ENCODE measurements around the gene AARS2.

DNA sequence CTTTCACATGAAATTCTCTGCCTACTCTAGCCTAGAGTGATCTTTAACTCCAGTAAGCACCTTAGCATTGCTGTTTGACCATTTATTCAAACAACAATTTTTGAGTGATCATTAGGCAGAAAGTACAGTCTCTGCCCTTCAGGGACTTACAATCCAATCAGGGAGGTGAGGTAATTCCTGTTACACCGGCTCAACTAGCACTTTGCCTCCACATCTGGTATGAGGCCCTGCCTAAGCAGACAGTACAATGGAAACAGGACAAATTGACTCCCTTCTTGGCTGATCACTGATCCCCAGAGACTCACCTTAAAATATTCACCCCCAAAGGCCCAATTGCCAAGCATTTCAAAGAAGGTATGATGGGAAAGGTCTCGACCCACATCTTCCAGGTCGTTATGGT, 1.4 kb downstream of the AARS2 start:
- TF ChIP-seq, protein P1, sequence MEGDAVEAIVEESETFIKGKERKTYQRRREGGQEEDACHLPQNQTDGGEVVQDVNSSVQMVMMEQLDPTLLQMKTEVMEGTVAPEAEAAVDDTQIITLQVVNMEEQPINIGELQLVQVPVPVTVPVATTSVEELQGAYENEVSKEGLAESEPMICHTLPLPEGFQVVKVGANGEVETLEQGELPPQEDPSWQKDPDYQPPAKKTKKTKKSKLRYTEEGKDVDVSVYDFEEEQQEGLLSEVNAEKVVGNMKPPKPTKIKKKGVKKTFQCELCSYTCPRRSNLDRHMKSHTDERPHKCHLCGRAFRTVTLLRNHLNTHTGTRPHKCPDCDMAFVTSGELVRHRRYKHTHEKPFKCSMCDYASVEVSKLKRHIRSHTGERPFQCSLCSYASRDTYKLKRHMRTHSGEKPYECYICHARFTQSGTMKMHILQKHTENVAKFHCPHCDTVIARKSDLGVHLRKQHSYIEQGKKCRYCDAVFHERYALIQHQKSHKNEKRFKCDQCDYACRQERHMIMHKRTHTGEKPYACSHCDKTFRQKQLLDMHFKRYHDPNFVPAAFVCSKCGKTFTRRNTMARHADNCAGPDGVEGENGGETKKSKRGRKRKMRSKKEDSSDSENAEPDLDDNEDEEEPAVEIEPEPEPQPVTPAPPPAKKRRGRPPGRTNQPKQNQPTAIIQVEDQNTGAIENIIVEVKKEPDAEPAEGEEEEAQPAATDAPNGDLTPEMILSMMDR (IDR thresholded peaks at IDR 0.05; ENCODE audit: poor library complexity): no peak
- TF ChIP-seq EZH2 (IDR thresholded peaks at IDR 0.05; ENCODE audit: borderline replicate concordance): no peak

Measured in hepatocyte (in vitro differentiated cells).